Pancreas (tissue), 10 donors: ENCODE data around the gene KRTAP2-3. TPM values are rescaled to one million over a fixed set of nuclear protein-coding genes. Genes with fewer than 3 reads are reported as not detected.
"Not testable (repeated sequence)": the region's sequence is repeated elsewhere in the genome, so short reads cannot be mapped to it uniquely, and the experiment has no call there.

Experiments
- ATAC-seq, 4 donors: fragments of 200-7000 bp; cut with Tn5 transposase; one replicate each; pipeline versions ENCODE4 v1.8.0 to v1.9.1; 2020; ENCODE audit warnings: mild to moderate bottlenecking in 4 of 4, moderate library complexity in 4 of 4
- DNase-seq, 6 donors: peaks; one replicate each; pipeline ENCODE4 v3.0.0-alpha.2; 2020
- FAIRE-seq: peaks from 2 replicates; lab custom pipeline; 2012; peaks lifted over from hg19 to GRCh38; lab: Jason Lieb, UNC
- H3K27ac ChIP-seq, 4 donors: fragments of 200-600 bp; sonication (generic); 1 replicate in 3 of 4; 2 replicates in 1 of 4; pipeline versions ENCODE4 v1.5.0 to v1.8.0; 2020
- H3K27me3 ChIP-seq, 4 donors: fragments of 200-600 bp; one replicate each; pipeline ENCODE4 v1.8.0; 2021
- H3K36me3 ChIP-seq, 3 donors: fragments of 200-600 bp; sonication (generic) in 1 of 3; one replicate each; pipeline versions ENCODE4 v1.5.0 to v1.8.0; 2020 to 2021
- H3K4me1 ChIP-seq, 3 donors: fragments of 200-600 bp; one replicate each; pipeline ENCODE4 v1.8.0; 2021
- H3K4me3 ChIP-seq, 4 donors: fragments of 200-600 bp; sonication (generic) in 2 of 4; one replicate each; pipeline versions ENCODE4 v1.5.0 to v1.8.0; 2020 to 2021
- H3K9me3 ChIP-seq, 4 donors: fragments of 200-600 bp; one replicate each; pipeline ENCODE4 v1.8.0; 2021
- WGBS, 2 donors: extraction: QIAGEN DNeasy Blood & Tissue Kit; methylation state at CpG; one replicate each; pipeline ENCODE4 v1.1.7; 2013; 5-methylcytosine and 5-hydroxymethylcytosine counted together
- intact Hi-C, 3 donors: fragments of 100-400 bp; cut with DNase I; formaldehyde crosslinking; loops; one replicate each; pipeline versions ENCODE4 v1.11.1 to v1.14.2; 2022
- polyA plus RNA-seq, 2 donors: library from polyadenylated mRNA; stranded (reverse); fragments of 200-250 nt; gene quantifications; one replicate each; pipeline ENCODE4 v1.2.3, GENCODE V29; 2013
- total RNA-seq, 6 donors: library from RNA; stranded (reverse); fragmentation: NEBNext Ultra II Directional in 4 of 6; extraction: Animal tissue kit (Norgen Biotek cat#: 25700) in 4 of 6; gene quantifications; one replicate each; pipeline versions ENCODE4 v1.2.1 to v1.2.4, GENCODE V29; 2021 to 2023
- TF ChIP-seq, protein P1 (sequence below), 4 donors: fragments of 200-600 bp; sonication (generic) in 3 of 4; IDR thresholded peaks; one replicate each; pipeline versions ENCODE4 v1.5.0 to v1.8.0; 2021; ENCODE audit warnings: antibody characterized with exemption in 4 of 4
- donor health status: healthy with polysubstance abuse.
- donor health status: DM: no; HTN: no; CAD: no; lungs with moderate emphysema.
- donor health status: DM: no; HTN: no; CAD: no.
- donor health status: control.
- donor health status: control.
- donor health status: Bipolar disorder and iron deficiency.
- donor health status: DM: yes; HTN: yes; CAD: no.
- donor health status: DM: no; HTN: no; CAD: no.
- donor health status: DM: no; HTN: no; CAD: no.
- donor health status: DM: yes; HTN: yes; CAD: no.

The KRTAP2-3 gene
- total and polyA plus RNA-seq, 8 donors, result not detected

DNA sequence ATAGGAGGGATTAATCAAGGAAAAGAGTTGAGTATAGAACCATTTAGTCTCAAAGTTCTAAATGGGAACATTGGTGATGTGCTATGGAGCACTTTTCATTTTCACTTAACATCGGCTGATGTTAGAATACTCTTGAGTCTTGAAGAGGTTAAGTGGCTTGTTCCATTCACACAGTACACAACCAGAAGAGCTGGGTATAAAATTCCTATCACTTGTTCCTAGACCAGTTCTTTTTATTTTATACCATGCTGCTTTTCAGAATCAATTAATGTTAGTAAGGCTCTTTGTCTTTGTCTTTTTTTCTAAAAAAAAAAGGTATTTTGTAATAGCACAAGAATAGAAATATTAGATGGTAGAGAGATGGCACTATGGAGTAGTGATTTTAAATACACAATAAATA, 17.0 kb downstream of the KRTAP2-3 start:
- ATAC-seq (no peak), DNase-seq (no peak), FAIRE-seq (no peak)
- 92 to 94% methylated on average over 1 of the region's 1 CpG for whole genome bisulfite sequencing, 2 donors
- Histone ChIP-seq H3K4me3 (no peak overlapping the region), H3K27ac (no peak overlapping the region), H3K9me3 (no peaks in the 10 kb centered on the region), H3K27me3 (peaks cover 0 to 4% (median under 1%) of the 10 kb centered on the region in 4 donors), H3K36me3 (no peaks in the 10 kb centered on the region), H3K4me1 (peaks cover 0 to 7% (median 5%) of the 10 kb centered on the region in 3 donors)
- TF ChIP-seq, protein P1, sequence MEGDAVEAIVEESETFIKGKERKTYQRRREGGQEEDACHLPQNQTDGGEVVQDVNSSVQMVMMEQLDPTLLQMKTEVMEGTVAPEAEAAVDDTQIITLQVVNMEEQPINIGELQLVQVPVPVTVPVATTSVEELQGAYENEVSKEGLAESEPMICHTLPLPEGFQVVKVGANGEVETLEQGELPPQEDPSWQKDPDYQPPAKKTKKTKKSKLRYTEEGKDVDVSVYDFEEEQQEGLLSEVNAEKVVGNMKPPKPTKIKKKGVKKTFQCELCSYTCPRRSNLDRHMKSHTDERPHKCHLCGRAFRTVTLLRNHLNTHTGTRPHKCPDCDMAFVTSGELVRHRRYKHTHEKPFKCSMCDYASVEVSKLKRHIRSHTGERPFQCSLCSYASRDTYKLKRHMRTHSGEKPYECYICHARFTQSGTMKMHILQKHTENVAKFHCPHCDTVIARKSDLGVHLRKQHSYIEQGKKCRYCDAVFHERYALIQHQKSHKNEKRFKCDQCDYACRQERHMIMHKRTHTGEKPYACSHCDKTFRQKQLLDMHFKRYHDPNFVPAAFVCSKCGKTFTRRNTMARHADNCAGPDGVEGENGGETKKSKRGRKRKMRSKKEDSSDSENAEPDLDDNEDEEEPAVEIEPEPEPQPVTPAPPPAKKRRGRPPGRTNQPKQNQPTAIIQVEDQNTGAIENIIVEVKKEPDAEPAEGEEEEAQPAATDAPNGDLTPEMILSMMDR (IDR thresholded peaks at IDR 0.05), result no peak
- intact Hi-C loops, result no loop called here

DNA sequence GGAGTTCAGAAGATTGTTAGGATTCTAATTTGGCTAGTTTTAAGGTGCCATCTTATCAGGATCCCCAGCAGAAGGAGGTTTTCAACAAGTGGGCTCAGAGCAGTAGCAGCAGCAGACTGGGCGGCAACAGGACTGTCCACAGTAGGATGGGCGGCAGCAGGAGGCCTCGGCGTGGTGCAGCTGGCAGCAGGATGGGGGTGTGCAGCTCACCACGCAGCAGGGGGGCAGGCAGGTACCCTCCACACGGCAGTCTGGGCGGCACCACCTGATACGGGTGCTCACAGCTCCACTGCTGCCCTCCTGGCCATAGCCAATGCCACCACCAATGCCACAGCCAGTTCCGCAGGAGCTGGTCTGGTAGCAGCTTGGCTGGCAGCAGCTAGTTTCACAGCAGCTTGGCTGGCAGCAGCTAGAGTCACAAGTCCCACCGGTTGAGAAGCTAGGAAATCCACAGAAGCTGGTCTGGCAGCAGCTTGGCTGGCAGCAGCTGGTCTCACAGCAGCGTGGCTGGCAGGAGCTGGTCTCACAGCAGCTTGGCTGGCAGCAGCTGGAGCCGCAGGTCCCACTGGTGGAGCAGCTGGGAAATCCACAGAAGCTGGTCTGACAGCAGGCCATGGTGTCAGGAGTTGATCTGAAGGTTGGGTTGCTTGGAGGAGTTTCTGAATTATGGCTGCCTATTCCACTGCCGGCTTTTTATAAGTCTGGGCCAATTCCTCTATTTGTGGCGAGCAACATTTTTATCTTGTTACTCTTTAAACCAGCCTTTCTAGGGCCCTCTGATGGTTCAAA, 18.9 kb downstream of the KRTAP2-3 start, which contains the start of gene KRTAP1-1:
Gene KRTAP1-1 (minus strand): TSS at position 668 of the 789 bp plus-strand sequence. CDS start 53 bp downstream, at position 615.
- H3K9me3 ChIP-seq, intact Hi-C loops, FAIRE-seq, H3K36me3 ChIP-seq, H3K4me3 ChIP-seq, H3K27me3 ChIP-seq, H3K4me1 ChIP-seq: not testable (repeated sequence)
- ATAC-seq, result peak; percentile 70 to 90 (median 86)
- peak; percentile 19 to 90 (median 70) for DNase-seq
- whole genome bisulfite sequencing, 2 donors, result 43 to 47% methylated on average over 12 to 14 of the region's 14 CpGs
- peak within 1 kb of the TSS in 3 of 4 donors; percentile 15 to 55 (median 26) for H3K27ac ChIP-seq

DNA sequence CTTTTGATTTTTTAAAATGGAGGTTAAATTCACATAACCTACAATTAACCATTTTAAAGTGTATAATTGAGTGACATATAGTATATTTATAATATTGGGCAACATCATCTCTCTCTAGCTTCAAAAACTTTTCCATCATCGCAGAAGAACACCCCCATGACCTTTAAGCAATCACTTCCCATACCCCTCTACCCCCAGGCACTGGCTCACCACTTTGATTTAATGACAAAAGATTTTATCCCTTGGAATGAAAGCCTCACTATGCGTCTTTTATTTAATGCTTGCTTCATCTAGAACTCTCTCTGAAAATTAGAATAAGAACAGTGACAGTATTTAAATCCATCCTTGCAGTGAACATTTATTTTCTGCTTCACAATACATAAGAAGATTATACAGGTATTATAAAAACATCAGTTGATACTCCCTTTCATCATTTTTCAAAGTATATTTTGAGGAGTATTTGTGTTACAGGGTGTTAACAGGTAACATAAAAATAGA, 22.0 kb downstream of the KRTAP2-3 start:
- Histone ChIP-seq H3K9me3 (no peaks in the 10 kb centered on the region), H3K27me3 (no peaks in the 10 kb centered on the region), H3K27ac (no peak overlapping the region), H3K4me1 (peaks cover 0 to 7% (median 5%) of the 10 kb centered on the region in 3 donors), H3K4me3 (no peak overlapping the region), H3K36me3 (no peaks in the 10 kb centered on the region)
- FAIRE-seq, result no peak
- WGBS, 2 donors, result 68 to 87% methylated on average over 2 of the region's 2 CpGs
- no peak for ATAC-seq
- TF ChIP-seq, protein P1 (IDR thresholded peaks at IDR 0.05), result no peak
- no peak for DNase-seq
- intact Hi-C loops, result no loop called here

DNA sequence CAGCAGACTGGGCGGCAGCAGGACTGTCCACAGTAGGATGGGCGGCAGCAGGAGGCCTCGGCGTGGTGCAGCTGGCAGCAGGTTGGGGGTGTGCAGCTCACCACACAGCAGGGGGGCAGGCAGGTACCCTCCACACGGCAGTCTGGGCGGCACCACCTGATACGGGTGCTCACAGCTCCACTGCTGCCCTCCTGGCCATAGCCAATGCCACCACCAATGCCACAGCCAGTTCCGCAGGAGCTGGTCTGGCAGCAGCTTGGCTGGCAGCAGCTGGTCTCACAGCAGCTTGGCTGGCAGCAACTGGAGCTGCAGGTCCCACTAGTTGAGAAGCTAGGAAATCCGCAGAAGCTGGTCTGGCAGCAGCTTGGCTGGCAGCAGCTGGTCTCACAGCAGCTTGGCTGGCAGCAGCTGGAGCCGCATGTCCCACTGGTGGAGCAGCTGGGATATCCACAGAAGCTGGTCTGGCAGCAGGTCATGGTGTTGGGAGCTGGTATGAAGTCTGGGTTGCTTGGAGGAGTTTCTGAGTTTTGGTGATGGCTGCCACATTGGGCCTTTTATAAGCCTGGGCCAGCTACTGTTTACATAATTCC, 25.5 kb downstream of the KRTAP2-3 start, which contains the start of gene KRTAP1-3:
Gene KRTAP1-3 (minus strand): TSS at position 529 of the 590 bp plus-strand sequence. CDS start 53 bp downstream, at position 476.
- FAIRE-seq, H3K27ac ChIP-seq, ATAC-seq, H3K36me3 ChIP-seq, H3K27me3 ChIP-seq, H3K4me3 ChIP-seq, H3K9me3 ChIP-seq, intact Hi-C loops, H3K4me1 ChIP-seq: not testable (repeated sequence)
- peak in 1 of 6 donors; percentile 33 for DNase-seq
- WGBS, 2 donors, result 78 to 83% methylated on average over 10 of the region's 10 CpGs

DNA sequence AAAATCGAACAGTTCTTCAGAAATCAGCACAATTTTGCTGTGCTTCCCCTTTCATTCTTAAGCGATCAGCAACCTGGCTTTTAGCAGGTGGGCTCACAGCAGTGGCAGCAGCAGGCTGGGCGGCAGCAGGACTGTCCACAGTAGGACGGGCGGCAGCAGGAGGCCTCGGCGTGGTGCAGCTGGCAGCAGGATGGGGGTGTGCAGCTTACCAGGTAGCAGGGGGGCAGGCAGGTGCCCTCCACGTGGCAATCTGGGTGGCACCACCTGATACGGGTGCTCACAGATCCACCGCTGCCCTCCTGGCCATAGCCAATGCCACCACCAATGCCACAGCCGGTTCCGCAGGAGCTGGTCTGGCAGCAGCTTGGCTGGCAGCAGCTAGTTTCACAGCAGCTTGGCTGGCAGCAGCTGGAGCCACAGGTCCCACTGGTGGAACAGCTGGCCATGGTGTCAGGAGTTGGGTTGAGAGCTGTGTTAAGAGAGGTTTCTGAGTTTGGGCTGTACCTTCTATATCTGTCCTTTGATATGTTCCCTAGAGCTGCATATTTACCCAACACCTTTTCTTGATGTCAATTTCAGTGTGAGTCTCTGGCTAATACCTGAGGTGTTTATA, 30.2 kb downstream of the KRTAP2-3 start, which contains the start of gene KRTAP1-4:
Gene KRTAP1-4 (minus strand): TSS at position 563 of the 613 bp plus-strand sequence. CDS start 117 bp downstream, at position 446.
- 72 to 77% methylated on average over 12 of the region's 12 CpGs for WGBS, 2 donors
- DNase-seq, result peak in 3 of 6 donors; percentile 22 to 50 (median 42)
- TF ChIP-seq, protein P1 (IDR thresholded peaks at IDR 0.05), result no peak
- no peak for FAIRE-seq
- Histone ChIP-seq H3K9me3 (no peaks in the 10 kb centered on the region), H3K4me3 (no peak within 1 kb of the TSS), H3K36me3 (no peaks in the 10 kb centered on the region), H3K27me3 (no peaks in the 10 kb centered on the region), H3K4me1 (no peaks in the 10 kb centered on the region), H3K27ac (no peak within 1 kb of the TSS)
- no peak for ATAC-seq
- intact Hi-C loops, result no loop called here
